ENCODE data around the gene SOS2.

GRCh38 chr14:50198499-50198898, 32.9 kb downstream of the SOS2 start:
- TF ChIP-seq CTCF (IDR thresholded peaks at IDR 0.05) (no peak), POLR2AphosphoS5 (IDR thresholded peaks at IDR 0.05) (no peak), POLR2A (IDR thresholded peaks at IDR 0.05) (no peak)

Measured in prostate gland (tissue), 2 donors.